Suprapubic skin (tissue), 4 donors: ENCODE results near the gene MORC4. TPM values are rescaled to one million over a fixed set of nuclear protein-coding genes. Genes with fewer than 3 reads are reported as not detected.

Experiments used
- DNase-seq, 2 donors: peaks; one replicate each; pipeline ENCODE4 v3.0.0-alpha.2; 2019; ENCODE audit warnings: low spot score in 2 of 2
- H3K27ac ChIP-seq: fragments of 200-600 bp; sonication (generic); one replicate; pipeline ENCODE4 v1.5.1; 2019
- H3K27me3 ChIP-seq: fragments of 200-600 bp; sonication (generic); one replicate; pipeline ENCODE4 v1.5.1; 2019
- H3K36me3 ChIP-seq: fragments of 200-600 bp; sonication (generic); one replicate; pipeline ENCODE4 v1.5.1; 2019
- H3K4me1 ChIP-seq: fragments of 200-600 bp; sonication (generic); one replicate; pipeline ENCODE4 v1.5.1; 2019
- H3K4me3 ChIP-seq: fragments of 200-600 bp; sonication (generic); one replicate; pipeline ENCODE4 v1.5.1; 2019; ENCODE audit warnings: mild to moderate bottlenecking
- H3K9me3 ChIP-seq: fragments of 200-600 bp; sonication (generic); one replicate; pipeline ENCODE4 v1.5.1; 2019
- CTCF ChIP-seq, 2 donors: fragments of 200-600 bp in 1 of 2; fragments of 450-650 bp in 1 of 2; sonication (generic) in 1 of 2; IDR thresholded peaks; one replicate each; pipeline ENCODE4 v1.5.1; 2016 to 2019; ENCODE audit warnings: antibody characterized with exemption in 2 of 2, mild to moderate bottlenecking in 1 of 2, moderate library complexity in 1 of 2
- EP300 ChIP-seq: sonication (generic); formaldehyde crosslinking; IDR thresholded peaks from one replicate; pipeline ENCODE4 v1.6.1; 2017; ENCODE audit warnings: antibody characterized with exemption
- POLR2A ChIP-seq, 2 donors: fragments of 450-650 bp; IDR thresholded peaks; one replicate each; pipeline ENCODE4 v1.6.1; 2017; ENCODE audit warnings: antibody characterized with exemption in 2 of 2, mild to moderate bottlenecking in 2 of 2, moderate library complexity in 2 of 2
- POLR2AphosphoS5 ChIP-seq, 3 donors: sonication (generic); formaldehyde crosslinking; IDR thresholded peaks; one replicate each; pipeline ENCODE4 v1.6.1; 2017; ENCODE audit warnings: antibody characterized with exemption in 3 of 3
- WGBS: methylation state at CpG from one replicate; pipeline ENCODE4 v1.1.5; 2018; 5-methylcytosine and 5-hydroxymethylcytosine counted together
- total RNA-seq, 4 donors: library from RNA; depleted of rRNA; stranded (reverse); fragments of >200 nt; gene quantifications; one replicate each; pipeline ENCODE4 v1.1.0, GENCODE V29; 2016

Gene MORC4
- total RNA-seq, 4 donors from 2014 or later = 17.4 to 33.2 (median 24.9) TPM

GRCh38 chrX:106935175-106935574 lies 64.8 kb downstream of the MORC4 start:
- H3K4me3 ChIP-seq = no peak overlapping the region
- 58% methylated on average over 4 of the region's 4 CpGs for WGBS
- no peaks in the 10 kb centered on the region for H3K9me3 ChIP-seq
- H3K36me3 ChIP-seq = no peaks in the 10 kb centered on the region
- no peak for DNase-seq
- no peaks in the 10 kb centered on the region for H3K4me1 ChIP-seq
- no peak for TF ChIP-seq EP300
- no peak for TF ChIP-seq POLR2AphosphoS5 (IDR thresholded peaks at IDR 0.05)
- no peak for TF ChIP-seq POLR2A (IDR thresholded peaks at IDR 0.05)
- no peak overlapping the region for H3K27ac ChIP-seq
- H3K27me3 ChIP-seq = no peaks in the 10 kb centered on the region

- 63% methylated on average over 1 of the region's 3 CpGs for WGBS
- TF ChIP-seq EP300 = no peak
- no peak for TF ChIP-seq POLR2A (IDR thresholded peaks at IDR 0.05)
- no peak for TF ChIP-seq CTCF (IDR thresholded peaks at IDR 0.05)
- TF ChIP-seq POLR2AphosphoS5 (IDR thresholded peaks at IDR 0.05) = no peak
- Histone ChIP-seq H3K27me3 (no peaks in the 10 kb centered on the region), H3K9me3 (no peaks in the 10 kb centered on the region), H3K4me3 (no peak overlapping the region), H3K36me3 (no peaks in the 10 kb centered on the region), H3K4me1 (no peaks in the 10 kb centered on the region), H3K27ac (no peak overlapping the region)
- DNase-seq = no peak
These were observed 66.5 kb downstream of the MORC4 start for GRCh38 chrX:106933538-106933961.

- Histone ChIP-seq H3K9me3 (no peaks in the 10 kb centered on the region), H3K4me3 (no peak overlapping the region), H3K36me3 (no peaks in the 10 kb centered on the region), H3K4me1 (no peaks in the 10 kb centered on the region), H3K27me3 (no peaks in the 10 kb centered on the region), H3K27ac (no peak overlapping the region)
- WGBS = 81% methylated on average over 6 of the region's 6 CpGs
- TF ChIP-seq POLR2A (IDR thresholded peaks at IDR 0.05) = no peak
- TF ChIP-seq CTCF (IDR thresholded peaks at IDR 0.05) = no peak
- TF ChIP-seq EP300 = no peak
- TF ChIP-seq POLR2AphosphoS5 (IDR thresholded peaks at IDR 0.05) = no peak
- no peak for DNase-seq
These were observed 67.0 kb downstream of the MORC4 start for GRCh38 chrX:106932960-106933537.

- no peak for DNase-seq
- no peak for TF ChIP-seq EP300
- no peaks in the 10 kb centered on the region for H3K36me3 ChIP-seq
- no peaks in the 10 kb centered on the region for H3K4me1 ChIP-seq
- no peak overlapping the region for H3K4me3 ChIP-seq
- no peaks in the 10 kb centered on the region for H3K27me3 ChIP-seq
- H3K9me3 ChIP-seq = no peaks in the 10 kb centered on the region
- 55% methylated on average over 4 of the region's 4 CpGs for WGBS
- H3K27ac ChIP-seq = no peak overlapping the region
These were observed 67.5 kb downstream of the MORC4 start for GRCh38 chrX:106932492-106932923.

- no peaks in the 10 kb centered on the region for H3K27me3 ChIP-seq
- TF ChIP-seq POLR2AphosphoS5 (IDR thresholded peaks at IDR 0.05) (no peak), EP300 (no peak), POLR2A (IDR thresholded peaks at IDR 0.05) (no peak), CTCF (IDR thresholded peaks at IDR 0.05) (no peak)
- H3K4me1 ChIP-seq = no peaks in the 10 kb centered on the region
- no peak overlapping the region for H3K27ac ChIP-seq
- H3K9me3 ChIP-seq = no peaks in the 10 kb centered on the region
- 74% methylated on average over 3 of the region's 3 CpGs for WGBS
- DNase-seq = no peak
- H3K4me3 ChIP-seq = no peak overlapping the region
- no peaks in the 10 kb centered on the region for H3K36me3 ChIP-seq
These were observed 68.1 kb downstream of the MORC4 start for GRCh38 chrX:106931831-106932491.

- 77% methylated on average over 3 of the region's 4 CpGs for WGBS
- H3K27ac ChIP-seq = no peak overlapping the region
- H3K4me1 ChIP-seq = no peaks in the 10 kb centered on the region
- no peak overlapping the region for H3K4me3 ChIP-seq
- DNase-seq = no peak
- H3K27me3 ChIP-seq = no peaks in the 10 kb centered on the region
- H3K9me3 ChIP-seq = no peaks in the 10 kb centered on the region
- TF ChIP-seq CTCF (IDR thresholded peaks at IDR 0.05) = no peak
- TF ChIP-seq POLR2AphosphoS5 (IDR thresholded peaks at IDR 0.05) = no peak
- no peak for TF ChIP-seq EP300
- no peak for TF ChIP-seq POLR2A (IDR thresholded peaks at IDR 0.05)
- no peaks in the 10 kb centered on the region for H3K36me3 ChIP-seq
These were observed 71.8 kb downstream of the MORC4 start for GRCh38 chrX:106928227-106928626.
